ENCODE measurements around the gene CDIPT.
"Not testable (repeated sequence)": the region's sequence is repeated elsewhere in the genome, so short reads cannot be mapped to it uniquely, and the experiment has no call there.

CDIPT gene

GRCh38 chr16:29862884-29863668, at the start of gene CDIPT:
Gene CDIPT, minus strand, starts transcription at chr16:29863226. Its CDS starts 369 bp downstream, at chr16:29862857.
- DNase-seq: peak; percentile 95

- DNase-seq: no peak
Measured at GRCh38 chr16:29912087-29912486, 49.1 kb upstream of the CDIPT start.

GRCh38 chr16:29911676-29912010, 48.6 kb upstream of the CDIPT start:
- no peak for DNase-seq

- no peak for DNase-seq
Measured at GRCh38 chr16:29910819-29911675, 48.0 kb upstream of the CDIPT start.

GRCh38 chr16:29909851-29910250, 46.8 kb upstream of the CDIPT start:
- DNase-seq: not testable (repeated sequence)

- DNase-seq: no peak
Measured at GRCh38 chr16:29909391-29909790, 46.4 kb upstream of the CDIPT start.

- DNase-seq: no peak
Measured at GRCh38 chr16:29908719-29909220, 45.7 kb upstream of the CDIPT start.

GRCh38 chr16:29907973-29908372, 44.9 kb upstream of the CDIPT start:
- no peak for DNase-seq

- DNase-seq: no peak
Measured at GRCh38 chr16:29906520-29907244, 43.7 kb upstream of the CDIPT start.

- DNase-seq: no peak
Measured at GRCh38 chr16:29905668-29906067, 42.6 kb upstream of the CDIPT start.

GRCh38 chr16:29904947-29905346, 41.9 kb upstream of the CDIPT start:
- no peak for DNase-seq

- DNase-seq: no peak
Measured at GRCh38 chr16:29903590-29903989, 40.6 kb upstream of the CDIPT start.

GRCh38 chr16:29901607-29901945, 38.5 kb upstream of the CDIPT start:
- DNase-seq: no peak

- no peak for DNase-seq
Measured at GRCh38 chr16:29900888-29901606, 38.0 kb upstream of the CDIPT start.

- DNase-seq: peak; percentile 61
Measured at GRCh38 chr16:29900102-29900887, 37.3 kb upstream of the CDIPT start, which contains the start of gene ASPHD1. Gene ASPHD1, plus strand, starts transcription at chr16:29900488. Its CDS starts 484 bp downstream, at chr16:29900972.

GRCh38 chr16:29899516-29900101, 36.6 kb upstream of the CDIPT start, which contains the start of gene SEZ6L2:
Gene SEZ6L2, minus strand, starts transcription at chr16:29899550. Its CDS starts 531 bp downstream, at chr16:29899019.
- DNase-seq: peak; percentile 60

GRCh38 chr16:29898804-29899515, 35.9 kb upstream of the CDIPT start:
- DNase-seq: no peak

GRCh38 chr16:29898135-29898803, 35.2 kb upstream of the CDIPT start:
- DNase-seq: no peak

GRCh38 chr16:29897333-29897732, 34.3 kb upstream of the CDIPT start:
- DNase-seq: no peak

- no peak for DNase-seq
Measured at GRCh38 chr16:29896841-29897240, 33.8 kb upstream of the CDIPT start.
